WERI-Rb-1 (cell line): Measurements from ENCODE around the gene FGF3.

Experiments used
- DNase-seq: peaks from one replicate; pipeline ENCODE4 v3.0.0-alpha.2; 2020
- H3K27ac ChIP-seq: fragments of 250-450 bp; sonication (Bioruptor Pico); 2 replicates; pipeline ENCODE4 v1.5.1; 2020; ENCODE audit warnings: mild to moderate bottlenecking, moderate library complexity
- H3K27me3 ChIP-seq: fragments of 250-450 bp; sonication (Bioruptor Pico); 2 replicates; pipeline ENCODE4 v1.5.1; 2021; ENCODE audit warnings: mild to moderate bottlenecking, low read depth, moderate library complexity; ENCODE audit not compliant: insufficient read depth, severe bottlenecking
- H3K36me3 ChIP-seq: fragments of 250-450 bp; sonication (Bioruptor Pico); 2 replicates; pipeline ENCODE4 v1.5.1; 2020; ENCODE audit warnings: mild to moderate bottlenecking, moderate library complexity
- H3K4me3 ChIP-seq: 2 replicates; pipeline ENCODE4 v1.5.1; 2011; ENCODE audit warnings: low read depth, mild to moderate bottlenecking, control low read depth, low read length
- H3K9me3 ChIP-seq: fragments of 250-450 bp; sonication (Bioruptor Pico); 2 replicates; pipeline ENCODE4 v1.5.1; 2021; ENCODE audit warnings: mild to moderate bottlenecking, moderate library complexity; ENCODE audit not compliant: severe bottlenecking
- CTCF ChIP-seq: IDR thresholded peaks from 2 replicates; pipeline ENCODE4 v1.5.1; 2011; ENCODE audit warnings: low read depth, mild to moderate bottlenecking, control low read depth, inconsistent platforms, low read length

FGF3 gene

GRCh38 chr11:69825037-69825834, 6.0 kb upstream of the FGF3 start:
- no peak for DNase-seq
- no peak overlapping the region for H3K27ac ChIP-seq
- no peak for TF ChIP-seq CTCF
- H3K27me3 ChIP-seq: peaks cover 53% of the 10 kb centered on the region
- no peaks in the 10 kb centered on the region for H3K36me3 ChIP-seq
- H3K9me3 ChIP-seq: peaks cover 5% of the 10 kb centered on the region
- H3K4me3 ChIP-seq: no peak overlapping the region

GRCh38 chr11:69823641-69824265, 4.5 kb upstream of the FGF3 start:
- Histone ChIP-seq H3K9me3 (peaks cover 5% of the 10 kb centered on the region), H3K4me3 (no peak overlapping the region), H3K27ac (no peak overlapping the region), H3K36me3 (no peaks in the 10 kb centered on the region), H3K27me3 (peaks cover 65% of the 10 kb centered on the region)
- TF ChIP-seq CTCF: no peak
- DNase-seq: no peak

GRCh38 chr11:69822676-69823494, 3.7 kb upstream of the FGF3 start:
- peaks cover 5% of the 10 kb centered on the region for H3K9me3 ChIP-seq
- no peak for DNase-seq
- 0 out of 2 replicates have a peak, but pooled peaks have one; percentile 14 for TF ChIP-seq CTCF
- H3K4me3 ChIP-seq: no peak overlapping the region
- no peak overlapping the region for H3K27ac ChIP-seq
- no peaks in the 10 kb centered on the region for H3K36me3 ChIP-seq
- peaks cover 74% of the 10 kb centered on the region for H3K27me3 ChIP-seq

- DNase-seq: no peak
- no peaks in the 10 kb centered on the region for H3K36me3 ChIP-seq
- TF ChIP-seq CTCF: no peak
- no peak overlapping the region for H3K27ac ChIP-seq
- no peak overlapping the region for H3K4me3 ChIP-seq
- H3K9me3 ChIP-seq: no peaks in the 10 kb centered on the region
- peaks cover 86% of the 10 kb centered on the region for H3K27me3 ChIP-seq
Measured at GRCh38 chr11:69821511-69822040, 2.4 kb upstream of the FGF3 start.

GRCh38 chr11:69820441-69820840, 1.2 kb upstream of the FGF3 start:
- no peak for DNase-seq
- Histone ChIP-seq H3K4me3 (no peak overlapping the region), H3K27me3 (peaks cover 95% of the 10 kb centered on the region), H3K36me3 (no peaks in the 10 kb centered on the region), H3K27ac (no peak overlapping the region), H3K9me3 (no peaks in the 10 kb centered on the region)
- no peak for TF ChIP-seq CTCF
